HG03469 (cell line): ENCODE data around the gene FZD8.

Experiments
- ATAC-seq: cut with Tn5 transposase; IDR thresholded peaks from one replicate; pipeline ENCODE4 v1.9.1; 2021; ENCODE audit warnings: mild to moderate bottlenecking, moderate library complexity, moderate number of reproducible peaks; ENCODE audit not compliant: unreplicated experiment

Gene FZD8

DNA sequence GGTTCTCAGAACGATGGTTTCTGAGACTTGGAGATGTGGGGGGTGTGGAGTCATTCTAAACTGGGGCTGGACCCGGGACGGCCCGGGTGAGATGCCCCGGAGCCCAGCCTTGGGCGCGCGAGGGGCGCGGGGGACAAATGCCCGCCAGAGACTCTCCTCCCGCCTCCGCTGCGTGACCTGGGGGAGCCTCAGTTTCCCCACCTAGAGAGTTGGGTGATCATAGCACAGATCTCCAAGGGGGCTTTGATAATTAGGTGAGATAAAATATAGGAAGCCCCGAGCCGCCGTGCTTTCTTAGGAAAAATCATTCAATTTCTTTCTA, 658 bp upstream of the FZD8 start:
- no peak for ATAC-seq

- ATAC-seq: peak; percentile 4
These were observed 441 bp downstream of the FZD8 start for GRCh38 chr10:35641676-35642034.

GRCh38 chr10:35640951-35641675, 983 bp downstream of the FZD8 start:
- peak; percentile 23 for ATAC-seq

DNA sequence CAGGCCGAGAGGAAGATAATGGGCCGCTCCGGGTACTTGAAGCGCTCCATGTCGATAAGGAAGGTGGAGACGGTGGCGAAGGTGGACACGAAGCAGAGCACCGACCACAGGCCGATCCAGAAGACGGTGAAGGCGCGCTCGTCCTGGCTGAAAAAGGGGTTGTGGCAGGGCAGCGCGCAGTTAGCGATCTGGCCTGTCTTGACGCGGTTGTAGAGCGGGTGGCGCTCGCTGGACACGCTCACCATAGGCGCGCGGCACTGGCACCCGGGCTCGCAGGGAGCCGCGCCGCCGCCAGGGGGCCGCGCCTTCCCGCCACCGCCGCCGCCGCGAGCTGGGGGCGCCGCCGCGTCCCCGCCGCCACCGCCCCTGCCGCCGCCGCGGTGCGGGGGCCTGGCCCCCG, 1.6 kb downstream of the FZD8 start:
- ATAC-seq: peak; percentile 16

GRCh38 chr10:35639728-35640401, 2.2 kb downstream of the FZD8 start:
- ATAC-seq: no peak

- ATAC-seq: no peak
These were observed 2.9 kb downstream of the FZD8 start for GRCh38 chr10:35639021-35639727.

- no peak for ATAC-seq
These were observed 4.0 kb downstream of the FZD8 start for GRCh38 chr10:35638101-35638500.

- ATAC-seq: no peak
These were observed 4.6 kb downstream of the FZD8 start for GRCh38 chr10:35637462-35637861.

- ATAC-seq: no peak
These were observed 5.1 kb downstream of the FZD8 start for GRCh38 chr10:35636956-35637355.

DNA sequence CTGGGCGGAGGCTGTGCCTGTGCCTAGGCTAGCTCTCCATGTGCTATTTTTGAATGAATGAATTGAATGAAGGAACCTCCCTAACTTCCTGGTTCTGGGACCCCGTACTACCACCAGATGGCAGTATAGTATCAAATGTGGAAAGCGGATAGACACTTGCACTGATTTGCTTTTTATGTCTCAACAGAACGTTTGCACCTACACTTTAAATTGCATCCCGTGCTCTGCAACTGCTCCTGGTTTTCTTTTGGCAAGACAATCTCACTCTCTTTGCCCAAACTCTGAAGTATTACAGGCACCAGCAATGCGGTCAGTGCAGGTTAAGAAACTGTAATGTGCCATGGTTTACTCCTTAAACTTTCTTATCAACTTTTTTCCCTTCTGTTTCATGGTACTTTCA, 6.5 kb downstream of the FZD8 start:
- no peak for ATAC-seq

DNA sequence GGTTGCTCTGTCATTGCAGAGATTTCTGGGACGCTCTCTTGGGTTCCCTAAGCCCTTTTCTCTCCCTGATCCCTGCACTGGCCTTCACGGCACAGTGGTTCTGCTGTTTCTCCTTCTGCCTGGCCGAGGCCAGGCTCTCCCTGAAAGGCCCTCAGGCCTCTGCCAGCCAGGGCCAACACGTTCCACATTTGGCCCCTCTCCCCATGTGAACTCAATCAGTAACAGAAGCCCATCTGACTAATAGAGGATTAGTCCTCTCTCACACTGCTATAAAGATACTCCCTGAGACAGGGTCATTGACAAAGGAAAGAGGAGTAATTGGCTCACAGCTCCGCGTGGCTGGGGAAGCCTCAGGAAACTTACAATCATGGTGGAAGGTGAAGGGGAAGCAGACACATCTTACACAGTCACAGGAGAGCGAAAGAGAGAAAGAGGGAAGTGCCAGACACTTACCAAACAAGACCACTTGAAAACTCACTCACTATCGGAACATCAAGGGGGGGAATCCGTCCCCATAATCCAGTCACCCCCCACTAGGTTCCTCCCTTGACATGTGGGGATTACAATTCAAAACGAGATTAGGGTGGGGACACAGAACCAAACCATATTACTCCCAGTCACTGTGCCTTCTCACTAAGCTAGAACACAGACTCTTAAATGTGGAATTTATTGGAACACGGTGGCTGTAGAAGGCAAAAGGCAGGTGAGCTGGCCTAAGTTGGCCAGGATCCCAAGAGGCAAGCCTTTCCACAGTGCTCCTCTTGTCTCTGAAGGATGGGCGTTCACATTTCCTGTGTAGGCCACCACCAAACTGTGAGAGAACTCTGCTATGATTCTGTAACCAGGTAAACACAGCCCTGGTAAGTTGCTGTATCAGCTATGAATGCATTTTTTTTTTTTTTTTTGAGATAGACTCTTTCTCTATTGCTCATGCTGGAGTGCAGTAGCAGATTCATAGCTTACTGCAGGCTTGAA, 8.8 kb downstream of the FZD8 start:
- no peak for ATAC-seq

DNA sequence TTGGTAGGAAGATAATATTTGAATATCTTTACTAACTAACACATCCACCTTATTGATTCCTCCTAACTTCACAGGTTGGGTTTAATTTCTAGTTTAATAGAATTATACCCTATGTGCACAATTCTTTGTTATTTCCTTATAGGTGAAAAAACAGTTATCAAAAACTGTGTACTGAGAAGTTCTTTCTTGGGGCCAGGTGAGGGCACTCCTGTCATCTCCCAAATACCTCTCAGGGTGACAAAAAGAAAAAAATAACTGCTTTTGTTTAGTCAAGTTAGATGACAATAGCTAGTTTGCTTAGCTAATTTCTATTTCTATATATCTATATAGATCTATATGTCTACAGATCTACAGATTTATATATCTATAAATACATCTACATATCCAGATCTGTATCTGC, 10.1 kb downstream of the FZD8 start:
- no peak for ATAC-seq

- ATAC-seq: no peak
These were observed 10.7 kb downstream of the FZD8 start for GRCh38 chr10:35631404-35631803.

GRCh38 chr10:35626971-35627507, 15.1 kb downstream of the FZD8 start:
- no peak for ATAC-seq

DNA sequence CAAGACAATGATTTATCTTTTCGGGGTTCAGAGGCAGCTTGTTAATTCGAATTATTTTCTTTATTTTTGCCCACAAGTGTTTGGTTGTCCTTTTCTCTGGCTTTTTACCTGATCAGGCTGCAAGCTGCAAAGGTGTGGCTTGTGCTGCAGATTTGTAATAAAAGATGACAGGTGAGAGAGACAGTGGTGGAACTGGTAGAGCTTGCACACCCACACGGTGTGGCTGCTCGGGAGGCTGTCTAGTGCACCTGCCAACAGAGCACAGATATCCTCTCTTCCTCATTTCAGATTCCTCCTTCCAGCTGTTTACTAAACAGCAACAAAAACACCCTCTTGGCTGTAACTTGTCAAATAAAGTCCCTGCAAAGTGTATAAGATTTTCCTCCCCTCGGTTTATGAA, 27.8 kb downstream of the FZD8 start:
- ATAC-seq: no peak

GRCh38 chr10:35613597-35614226, 28.4 kb downstream of the FZD8 start:
- no peak for ATAC-seq

GRCh38 chr10:35613107-35613440, 29.0 kb downstream of the FZD8 start:
- no peak for ATAC-seq

- no peak for ATAC-seq
These were observed 29.6 kb downstream of the FZD8 start for GRCh38 chr10:35612385-35613106.

- no peak for ATAC-seq
These were observed 30.3 kb downstream of the FZD8 start for GRCh38 chr10:35611750-35612149.

- ATAC-seq: no peak
These were observed 33.8 kb downstream of the FZD8 start for GRCh38 chr10:35608328-35608672.
